Ecto neural progenitor cell (in vitro differentiated cells): ENCODE measurements around the gene CEACAM19.
"Not testable (repeated sequence)": the region's sequence is repeated elsewhere in the genome, so short reads cannot be mapped to it uniquely, and the experiment has no call there.

Experiments
- DNase-seq: peaks from one replicate; pipeline ENCODE4 v3.0.0-alpha.2; 2018; ENCODE audit warnings: low spot score

Gene CEACAM19

DNA sequence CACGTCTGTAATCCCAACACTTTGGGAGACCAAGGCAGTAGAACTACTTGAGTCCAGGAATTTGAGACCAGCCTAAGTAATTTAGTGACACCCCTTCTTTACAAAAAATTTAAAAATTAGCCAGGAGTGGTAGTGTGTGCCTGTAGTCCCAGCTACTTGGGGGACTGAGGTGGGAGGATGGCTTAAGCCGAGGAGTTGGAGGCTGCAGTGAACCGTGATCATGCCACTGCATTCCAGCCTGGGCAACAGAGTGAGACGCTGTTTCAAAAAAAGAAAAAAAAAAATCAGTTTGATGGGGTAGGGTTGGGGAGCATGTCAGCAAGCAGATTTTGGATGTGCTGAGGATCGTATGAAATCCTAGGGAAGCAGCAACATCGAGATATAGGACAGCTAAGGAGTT lies 4.2 kb downstream of the CEACAM19 start:
- DNase-seq, result no peak

DNA sequence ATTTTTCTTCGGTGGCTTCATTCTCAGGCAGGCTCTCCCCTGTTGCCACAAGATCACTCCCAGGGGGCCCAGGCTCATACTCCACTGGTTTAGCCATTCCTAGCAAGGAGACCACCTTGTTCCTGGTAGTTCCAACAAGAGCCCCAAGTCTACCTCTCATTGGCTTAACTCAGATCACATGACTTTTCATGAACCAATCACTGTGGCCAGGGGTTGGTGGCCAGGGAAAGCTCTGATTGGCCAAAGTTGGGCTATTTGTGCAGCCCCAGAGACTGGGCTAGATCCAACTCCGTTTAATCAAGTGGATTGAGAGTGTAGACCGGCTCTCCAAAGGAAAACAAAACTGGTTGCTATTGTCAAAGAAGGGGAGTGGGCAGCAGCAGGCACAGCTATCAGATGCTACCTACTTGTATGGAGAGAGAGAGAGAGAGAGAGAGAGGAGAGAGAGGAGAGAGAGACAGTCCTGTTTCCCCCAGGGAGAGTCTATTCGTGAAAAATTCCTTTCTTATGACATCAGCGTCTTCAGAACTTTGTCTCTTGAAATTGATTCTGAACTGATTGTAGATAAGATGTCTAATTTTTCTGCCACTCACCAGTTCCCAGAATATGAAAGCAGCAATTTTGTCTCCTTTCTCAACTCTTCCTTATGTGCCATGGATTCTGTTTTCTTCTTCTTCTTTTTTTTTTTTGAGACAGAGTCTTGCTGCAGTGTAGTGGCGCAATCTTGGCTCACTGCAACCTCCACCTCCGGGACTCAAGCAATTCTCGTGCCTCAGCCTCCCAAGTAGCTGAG lies 5.9 kb downstream of the CEACAM19 start:
- DNase-seq, result no peak

DNA sequence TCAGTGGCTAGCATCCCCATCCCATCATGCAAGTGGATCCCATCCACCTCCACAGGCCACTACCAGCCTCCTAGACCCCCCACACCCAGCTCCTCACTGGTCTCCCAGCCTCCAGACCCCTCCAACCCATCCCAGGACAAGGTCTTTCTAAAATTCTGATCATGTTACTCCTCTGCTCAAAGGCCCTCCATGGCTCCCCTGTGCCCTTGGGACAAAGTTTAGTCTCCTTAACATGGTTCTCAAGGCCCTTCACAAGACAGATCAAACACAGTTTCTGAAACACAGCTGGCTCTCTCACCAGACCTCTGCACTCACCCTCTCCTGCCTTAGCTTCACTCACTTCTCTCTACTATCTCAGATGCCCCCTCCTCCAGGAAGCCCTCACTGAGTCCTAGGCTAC lies 9.3 kb downstream of the CEACAM19 start:
- DNase-seq, result no peak

DNA sequence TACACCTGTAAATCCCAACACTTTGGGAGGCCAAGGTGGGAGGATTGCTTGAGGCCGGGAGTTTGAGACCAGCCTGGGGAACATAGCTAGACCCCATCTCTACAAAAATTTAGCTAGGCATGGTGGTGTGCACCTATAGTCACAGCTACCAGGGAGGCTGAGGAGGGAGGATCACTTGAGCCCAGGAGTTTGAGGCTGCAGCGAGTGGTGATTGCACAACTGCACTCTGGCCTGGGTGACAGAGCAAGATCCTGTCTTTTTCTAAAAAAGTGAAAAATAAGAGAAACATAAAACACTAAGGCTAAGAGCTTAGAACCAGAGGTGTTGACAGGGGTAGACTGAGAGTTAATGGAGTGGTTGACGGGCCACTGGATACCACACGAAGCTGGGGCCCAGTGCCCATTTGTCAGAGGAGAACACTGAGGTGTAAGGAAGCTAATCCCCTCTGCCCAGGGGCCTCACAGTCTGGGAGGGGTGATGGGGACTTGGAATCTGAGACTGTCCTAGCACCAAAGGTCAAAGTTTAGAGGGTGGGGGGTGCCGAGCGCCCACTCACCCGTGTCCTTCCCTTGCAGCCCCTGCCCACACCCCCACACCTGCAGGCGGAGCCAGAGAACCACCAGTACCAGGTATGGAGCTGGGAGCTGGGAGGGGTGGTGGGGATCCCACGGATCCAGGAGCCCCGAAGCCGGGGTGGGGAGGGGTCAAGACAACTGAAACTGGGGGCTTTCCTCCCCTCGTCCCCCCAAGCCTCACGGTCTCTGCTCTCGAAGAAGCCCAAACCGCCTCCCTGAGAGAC lies 10.9 kb downstream of the CEACAM19 start:
- DNase-seq, result no peak

DNA sequence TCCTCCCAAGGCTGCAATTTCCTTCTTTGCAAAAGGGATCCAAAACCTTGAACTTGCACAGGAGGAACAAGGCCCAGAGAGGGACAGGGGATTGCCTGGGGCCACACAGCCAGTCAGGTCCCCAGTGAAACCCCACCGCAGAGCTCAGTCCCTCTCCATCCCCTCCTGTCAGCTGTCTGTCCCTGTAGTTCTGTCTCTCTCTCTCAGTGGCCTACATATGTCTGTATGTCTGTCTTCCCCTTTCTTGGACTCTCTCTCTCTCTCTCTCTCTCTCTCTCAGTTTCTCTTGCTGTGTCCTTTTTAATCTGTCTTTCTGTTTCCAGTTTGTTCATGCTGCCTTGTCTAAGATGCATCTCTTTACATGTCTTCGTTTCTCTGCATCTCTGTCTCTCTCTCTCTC lies 11.5 kb downstream of the CEACAM19 start:
- DNase-seq, result no peak

DNA sequence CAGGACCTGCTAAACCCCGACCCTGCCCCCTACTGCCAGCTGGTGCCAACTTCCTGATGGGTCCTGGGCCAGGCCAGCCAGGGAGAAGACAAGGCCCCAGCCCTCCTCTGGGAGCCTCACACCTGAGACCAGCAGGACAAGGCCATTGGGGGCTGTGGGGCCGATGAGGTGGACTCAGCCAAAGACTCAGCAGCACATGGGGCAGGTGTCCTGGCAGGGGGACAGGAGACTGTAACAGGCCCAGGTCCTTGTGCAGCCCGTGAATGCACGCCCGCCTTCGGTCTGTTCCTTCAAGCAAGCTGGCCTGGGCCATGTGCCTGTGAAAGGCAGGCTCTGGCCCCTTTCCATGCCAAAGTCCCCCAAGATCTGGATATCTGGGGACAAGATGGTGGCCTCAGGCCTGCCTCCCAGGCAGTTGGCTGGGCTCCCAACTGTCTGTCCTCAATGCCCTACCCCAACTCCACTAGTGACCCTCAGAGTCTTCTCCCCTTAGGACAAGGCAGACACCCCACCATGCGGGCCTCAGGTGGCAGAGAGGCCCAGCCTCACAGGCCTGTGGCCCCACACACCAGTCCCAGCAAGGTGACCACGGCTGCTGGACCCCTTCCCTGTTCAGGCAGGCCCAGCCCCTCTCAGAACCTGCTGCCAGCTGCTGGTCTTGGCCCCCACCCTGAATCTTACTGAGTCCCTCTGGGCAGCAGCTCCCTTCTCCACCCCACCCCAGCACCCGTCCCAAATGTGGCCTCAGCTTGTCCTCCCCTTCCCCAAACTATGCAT lies 12.3 kb downstream of the CEACAM19 start:
- DNase-seq, result no peak

DNA sequence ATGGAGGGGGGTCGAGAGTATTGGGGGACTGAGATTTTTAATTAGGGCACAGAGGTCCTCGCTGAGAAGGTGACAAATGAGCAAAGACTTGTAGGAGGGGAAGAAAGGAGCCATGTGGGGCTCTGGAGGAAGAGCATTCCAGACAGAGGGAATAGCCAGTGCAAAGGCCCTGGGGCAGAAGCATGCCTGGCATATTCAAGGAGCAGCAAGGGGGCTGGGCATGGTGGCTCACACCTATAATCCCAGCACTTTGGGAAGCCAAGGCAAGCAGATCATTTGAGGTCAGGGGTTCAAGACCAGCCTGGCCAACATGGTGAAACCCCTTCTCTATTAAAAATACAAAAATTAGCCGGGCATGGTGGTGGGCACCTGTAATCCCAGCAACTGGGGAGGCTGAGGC lies 13.1 kb downstream of the CEACAM19 start:
- DNase-seq, result not testable (repeated sequence)

DNA sequence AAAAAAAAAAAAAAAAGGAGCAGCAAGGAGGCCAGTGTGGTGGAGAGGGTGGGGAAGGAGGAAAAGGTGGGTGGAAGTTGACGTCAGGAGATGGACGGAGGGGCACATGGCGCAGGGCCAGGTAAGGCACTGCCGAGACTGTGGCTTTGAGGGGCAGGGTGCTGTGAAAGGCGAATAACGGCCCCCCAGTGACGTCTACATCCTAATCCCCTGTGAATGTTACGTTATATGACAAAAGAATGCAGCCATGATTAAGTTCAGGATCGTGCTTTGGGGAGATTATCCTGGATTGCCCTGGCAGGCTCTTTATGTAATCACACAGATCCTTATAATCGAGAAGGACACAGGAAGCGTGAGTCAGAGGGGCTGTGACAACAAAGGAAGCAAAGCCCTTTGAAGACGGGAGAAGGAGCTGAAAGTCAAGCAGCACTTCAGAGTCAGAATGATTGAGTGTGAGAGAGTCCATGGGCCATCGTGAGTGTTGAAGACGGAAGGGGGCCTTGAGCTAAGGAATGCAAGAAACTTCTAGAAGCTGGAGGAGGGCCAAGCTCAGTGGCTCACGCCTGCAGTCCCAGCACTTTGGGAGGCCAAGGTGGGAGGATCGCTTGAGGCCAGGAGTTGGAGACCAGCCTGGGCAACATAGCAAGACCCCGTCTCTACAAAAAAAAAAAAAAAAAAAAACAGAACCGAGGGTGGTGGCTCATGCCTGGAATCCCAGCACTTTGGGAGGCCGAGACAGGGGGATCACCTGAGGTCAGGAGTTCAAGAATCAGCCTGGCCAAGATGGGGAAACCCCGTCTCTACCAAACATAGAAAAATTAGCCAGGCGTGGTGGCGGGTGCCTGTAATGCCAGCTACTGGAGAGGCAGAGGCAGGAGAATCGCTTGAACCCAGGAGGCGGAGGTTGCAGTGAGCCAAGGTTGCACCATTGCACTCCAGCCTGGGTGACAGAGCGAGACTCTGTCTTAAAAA lies 13.9 kb downstream of the CEACAM19 start:
- no peak for DNase-seq

DNA sequence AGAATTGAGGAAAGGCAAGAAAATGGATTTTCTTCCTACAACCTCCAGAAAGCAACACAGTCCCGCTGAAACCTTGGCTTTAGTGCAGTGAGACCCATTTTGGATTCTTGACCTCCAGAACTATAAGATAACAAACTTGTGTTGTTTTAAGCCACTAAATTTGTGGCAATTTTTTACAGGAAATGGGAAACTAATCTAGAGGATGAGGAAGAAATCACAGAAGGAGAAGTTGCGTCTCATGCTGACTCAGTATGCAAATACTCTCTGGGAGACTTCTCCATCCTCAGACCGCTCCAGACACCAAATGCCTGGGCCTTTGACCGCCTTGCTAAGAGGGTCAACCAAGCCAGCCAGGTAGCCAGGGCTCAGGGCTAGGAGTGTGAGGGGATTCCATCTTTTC lies 14.6 kb downstream of the CEACAM19 start:
- DNase-seq, result no peak

DNA sequence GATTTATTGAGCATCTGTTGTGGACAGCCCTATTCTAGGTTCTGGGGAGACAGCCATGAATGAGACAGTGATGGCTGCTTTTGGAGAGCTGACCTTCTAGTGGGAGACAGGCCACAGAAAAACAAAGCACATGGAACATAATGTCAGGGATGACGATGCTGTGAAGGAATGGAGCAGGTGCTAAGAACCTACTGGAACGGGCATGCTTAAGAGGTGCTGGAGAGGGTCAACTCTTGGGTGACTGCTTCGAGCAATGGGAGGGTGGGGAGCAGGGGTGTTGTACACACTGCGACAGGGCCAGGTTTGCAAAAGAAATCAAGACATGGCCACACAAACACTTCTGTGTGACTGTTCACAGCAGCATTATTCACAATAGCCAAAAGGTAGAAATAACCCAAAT lies 15.6 kb downstream of the CEACAM19 start:
- no peak for DNase-seq

DNA sequence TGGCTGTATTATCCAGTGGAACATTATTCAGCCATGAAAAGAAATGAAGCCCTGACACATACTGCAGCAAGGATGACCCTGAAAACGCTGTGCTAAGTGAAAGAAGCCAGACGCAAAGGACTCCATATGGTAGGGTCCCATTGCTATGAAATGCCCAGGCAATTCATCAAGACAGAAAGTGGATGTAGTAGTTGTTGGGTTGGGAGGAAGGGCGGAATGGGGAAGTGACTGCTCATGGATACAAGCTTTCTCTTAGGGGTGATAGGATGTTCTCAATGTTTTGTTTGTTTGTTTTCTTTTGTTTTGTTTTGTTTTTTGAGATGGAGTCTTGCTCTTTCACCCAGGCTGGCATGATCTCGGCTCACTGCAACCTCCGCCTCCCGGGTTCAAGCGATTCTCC lies 16.6 kb downstream of the CEACAM19 start:
- DNase-seq, result no peak

DNA sequence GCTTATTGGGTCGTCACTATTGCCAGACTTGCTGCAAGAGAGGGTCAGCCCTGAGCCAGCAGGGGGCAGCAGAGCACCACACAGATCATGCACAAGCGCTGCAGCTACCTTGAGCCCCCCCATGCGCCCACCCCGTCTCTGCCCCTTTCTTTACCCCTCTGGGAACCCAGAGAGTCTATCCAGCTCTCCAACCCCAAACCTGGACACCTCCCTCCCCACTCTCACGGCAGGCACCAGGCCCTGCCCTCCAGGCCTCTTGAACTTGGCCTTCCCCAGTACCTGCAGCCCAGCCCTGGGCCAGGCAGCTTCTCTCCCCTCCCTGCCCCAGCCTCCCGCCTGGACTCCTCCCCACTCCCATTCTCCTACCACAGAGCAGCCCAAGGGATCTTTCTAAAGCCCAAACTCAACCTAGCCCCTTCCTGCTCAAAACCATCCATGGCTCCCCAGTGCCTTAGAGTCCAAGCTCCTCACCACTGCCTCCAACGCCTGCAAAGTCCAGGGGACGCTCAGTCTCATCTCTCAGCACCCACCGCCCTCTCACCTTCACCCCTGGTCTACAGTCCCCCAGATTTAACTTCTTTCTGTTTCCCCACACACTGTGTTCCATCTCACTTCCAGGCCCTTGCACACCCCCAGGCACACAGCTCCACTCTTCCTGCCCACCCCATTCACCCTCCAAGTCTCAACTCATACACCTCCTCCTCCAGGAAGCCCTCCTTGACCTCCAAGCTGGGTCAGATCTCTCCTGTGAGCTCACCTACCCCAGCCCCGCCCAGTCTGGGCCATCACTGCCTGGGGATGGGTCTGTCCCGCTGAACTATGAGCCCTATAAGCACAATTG lies 18.2 kb downstream of the CEACAM19 start:
- DNase-seq, result peak; percentile 86

DNA sequence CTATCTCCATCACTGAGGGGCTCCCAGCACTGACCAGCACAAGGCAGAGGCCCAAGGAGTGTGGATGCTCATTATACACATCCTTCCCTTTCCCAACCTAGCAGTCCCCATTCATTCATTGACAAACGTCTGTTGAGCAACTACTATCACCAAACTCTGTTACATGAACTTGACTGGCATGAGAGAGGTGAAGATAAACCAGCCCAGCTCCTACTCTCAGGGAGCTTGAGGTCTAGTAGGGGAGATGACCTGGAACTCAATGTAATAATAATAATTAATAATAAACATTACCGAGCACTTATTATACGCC lies 18.8 kb downstream of the CEACAM19 start:
- DNase-seq, result no peak

DNA sequence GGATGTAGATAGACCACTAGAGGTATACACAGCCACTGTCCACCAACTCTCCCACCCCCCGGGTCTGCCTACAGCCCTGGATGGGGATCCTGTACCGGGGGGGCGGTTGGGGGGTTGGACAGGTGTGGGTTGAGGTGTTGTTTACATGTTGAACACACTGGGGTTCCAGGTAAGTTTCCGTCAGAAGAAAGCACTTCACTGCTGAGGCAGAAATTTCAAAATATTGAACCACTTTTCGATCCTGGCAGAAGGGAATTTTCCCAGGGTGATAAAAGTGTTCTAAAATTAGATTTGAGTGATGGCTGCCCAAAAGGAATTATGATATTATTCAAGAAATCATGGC lies 21.1 kb downstream of the CEACAM19 start:
- no peak for DNase-seq

DNA sequence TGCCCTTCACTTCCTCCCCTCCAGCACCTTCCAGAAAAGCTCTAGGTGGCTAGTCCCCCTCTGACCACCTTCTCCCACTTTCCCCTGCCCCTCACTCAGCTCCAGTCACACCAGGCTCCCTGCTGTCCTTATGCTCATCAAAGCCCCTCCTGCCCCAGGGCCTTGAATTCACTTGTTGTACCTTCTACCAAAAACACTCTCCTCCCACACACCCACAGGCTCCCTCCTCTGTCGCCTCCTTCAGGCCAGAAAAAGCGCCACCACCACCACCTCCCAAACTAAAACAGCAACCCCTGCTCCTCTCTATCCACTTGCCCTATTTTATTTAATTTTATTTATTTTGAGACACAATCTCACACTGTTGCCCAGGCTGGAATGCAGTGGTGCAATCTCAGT lies 22.9 kb downstream of the CEACAM19 start:
- no peak for DNase-seq

DNA sequence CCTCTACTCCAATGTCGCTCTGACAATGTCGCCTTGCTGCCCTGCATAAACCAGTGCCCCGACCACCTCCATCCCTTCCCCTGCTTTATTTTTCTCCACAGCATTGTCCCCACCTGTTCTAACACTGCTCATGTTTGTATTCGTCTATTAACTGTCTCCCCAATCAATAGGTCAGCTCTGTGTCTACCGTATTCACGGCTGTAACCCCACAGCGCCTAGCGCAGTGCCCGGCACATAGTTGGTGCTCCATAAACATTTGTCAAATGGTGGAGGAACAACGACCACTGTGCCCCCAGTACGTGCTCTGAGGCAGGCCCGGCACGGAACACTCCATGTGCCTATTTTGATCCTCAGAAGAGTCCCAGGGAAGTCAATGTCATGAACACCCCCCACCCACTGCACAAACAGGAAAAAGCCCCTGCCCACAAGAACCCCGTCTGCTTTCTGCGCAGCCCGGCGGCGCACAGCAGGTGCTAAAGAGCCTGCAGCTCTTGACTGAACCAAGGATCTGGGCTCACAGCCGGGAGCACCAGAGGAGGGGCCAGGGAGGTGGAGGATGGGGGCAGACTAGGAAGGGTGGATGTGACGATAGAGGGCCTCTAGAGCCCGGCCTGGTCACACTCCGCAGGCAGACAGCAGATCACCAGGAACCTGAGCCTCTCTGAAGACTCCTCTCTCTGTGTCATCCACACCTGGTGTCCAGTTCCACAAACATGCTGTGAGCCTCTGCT lies 25.8 kb downstream of the CEACAM19 start:
- no peak for DNase-seq

DNA sequence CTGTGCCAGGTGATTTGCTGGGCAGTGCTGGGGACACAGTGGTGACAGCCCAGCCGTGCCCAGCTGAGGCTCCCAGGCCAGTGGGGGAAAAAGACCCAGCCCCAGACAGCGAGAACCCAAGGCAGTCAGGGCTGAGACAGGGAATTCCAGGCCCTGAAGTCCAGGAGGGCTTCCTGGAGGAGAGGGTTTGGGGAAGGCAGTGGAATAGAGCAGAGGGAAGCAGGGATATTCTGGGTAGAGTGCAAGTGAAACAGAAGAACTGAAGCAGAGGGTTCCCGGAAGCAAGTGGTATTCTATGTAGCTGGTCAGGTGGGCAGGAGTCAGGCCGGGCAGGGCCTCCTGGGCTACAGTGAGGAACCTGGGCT lies 26.4 kb downstream of the CEACAM19 start:
- DNase-seq, result no peak

DNA sequence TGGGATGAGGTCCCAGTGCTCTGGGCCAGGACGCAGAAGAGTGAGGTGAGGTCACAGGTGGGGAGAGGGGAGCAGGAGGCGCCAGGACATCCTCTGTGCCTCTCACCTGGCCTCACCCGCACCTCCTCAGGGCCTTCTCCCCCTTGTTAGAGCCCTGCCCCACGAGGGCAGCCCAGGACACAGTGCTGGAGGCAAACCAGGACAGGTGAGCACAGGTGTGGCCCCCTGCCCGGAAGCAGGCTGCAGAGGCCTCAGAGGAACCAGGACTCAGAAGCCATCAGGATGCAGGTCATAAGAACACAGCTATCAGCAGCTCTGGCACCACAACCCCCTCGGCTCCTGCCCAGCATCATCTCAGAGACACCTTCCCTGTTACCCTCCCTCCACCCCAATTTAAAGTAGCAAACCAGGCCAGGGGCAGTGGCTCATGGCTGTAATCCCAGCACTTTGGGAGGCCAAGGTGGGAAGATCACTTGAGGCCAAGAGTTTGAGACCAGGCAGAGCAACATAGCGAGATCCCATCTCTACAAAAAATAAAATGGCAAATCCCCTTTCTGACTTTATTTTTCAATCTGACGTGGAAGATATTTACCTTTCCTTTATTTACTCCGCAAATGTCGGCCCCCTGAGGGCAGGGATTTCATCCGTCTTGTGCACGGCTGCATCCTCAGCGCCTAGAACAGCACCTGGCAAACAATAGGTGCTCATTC lies 27.4 kb downstream of the CEACAM19 start, which contains the start of gene CEACAM16:
Gene CEACAM16, plus strand, starts transcription at position 660 of the 710 bp plus-strand sequence. CDS start 2,306 bp downstream, outside the sequence.
- DNase-seq, result no peak

DNA sequence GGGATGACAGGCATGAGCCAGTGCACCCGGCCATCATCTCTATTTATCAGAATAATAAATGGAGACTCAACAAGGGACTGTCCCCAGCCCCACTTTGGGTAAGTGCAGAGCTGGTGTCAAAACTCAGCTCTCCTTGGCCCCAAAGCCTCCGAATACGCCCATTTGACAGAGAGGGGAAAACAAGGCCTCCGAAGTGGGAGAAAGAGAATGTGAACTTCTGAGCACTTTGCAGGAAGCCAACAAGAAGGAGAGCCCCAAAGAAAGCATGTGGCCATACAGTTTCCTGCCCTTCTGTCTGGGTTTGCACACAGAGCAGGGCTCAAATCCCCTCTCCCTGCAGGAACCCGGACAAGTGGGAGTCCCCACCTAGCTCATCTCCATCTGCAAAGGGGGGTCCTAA lies 29.3 kb downstream of the CEACAM19 start:
- no peak for DNase-seq

DNA sequence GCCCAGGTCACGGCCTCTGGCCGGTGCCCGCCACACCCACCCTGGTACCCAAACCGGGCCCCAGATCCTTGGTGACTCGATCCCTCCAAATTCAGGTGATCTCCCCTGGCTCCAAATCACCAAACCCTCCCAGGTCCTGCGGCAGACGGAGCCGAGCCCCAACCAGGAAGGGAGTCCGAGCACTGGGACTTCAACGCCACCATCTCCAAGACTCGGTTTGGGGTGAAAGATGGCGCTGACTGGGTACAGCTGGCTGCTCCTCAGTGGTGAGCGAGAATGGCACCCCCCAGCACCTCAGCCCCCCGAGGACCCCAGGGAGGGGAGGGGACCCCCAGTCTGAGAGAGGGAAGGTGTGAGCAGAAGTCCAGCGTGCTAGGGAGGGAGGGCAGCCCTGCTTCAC lies 29.9 kb downstream of the CEACAM19 start:
- no peak for DNase-seq
